ENCODE measurements around the gene LMF1. TPM values are rescaled to one million over a fixed set of nuclear protein-coding genes. Genes with fewer than 3 reads are reported as not detected.

The LMF1 gene
- 3.1 to 6.3 TPM (median 4.2 TPM) in 3 replicates for polyA plus RNA-seq
- 3.0 TPM for polyA plus RNA-seq (2011; ENCODE audit: low read depth)
- 3.2 TPM in 2 replicates for polyA plus RNA-seq (2011; cell fraction: cytosol; rRNA removed)
- polyA plus RNA-seq (2011; cell fraction: nucleus; rRNA removed), result 12.8 and 13.6 TPM in 2 replicates
- 5.2 and 6.5 TPM in 2 replicates for polyA plus RNA-seq (2012; ENCODE audit: low replicate concordance)
- polyA minus RNA-seq, result 6.3 to 18.9 TPM (median 15.7 TPM) in 3 replicates
- 8.1 TPM for polyA minus RNA-seq (2011; cell fraction: cytosol; rRNA and poly(A)+ RNA removed)
- 8.7 and 21.9 TPM in 2 replicates for polyA minus RNA-seq (2011; cell fraction: nucleus; rRNA and poly(A)+ RNA removed)

DNA sequence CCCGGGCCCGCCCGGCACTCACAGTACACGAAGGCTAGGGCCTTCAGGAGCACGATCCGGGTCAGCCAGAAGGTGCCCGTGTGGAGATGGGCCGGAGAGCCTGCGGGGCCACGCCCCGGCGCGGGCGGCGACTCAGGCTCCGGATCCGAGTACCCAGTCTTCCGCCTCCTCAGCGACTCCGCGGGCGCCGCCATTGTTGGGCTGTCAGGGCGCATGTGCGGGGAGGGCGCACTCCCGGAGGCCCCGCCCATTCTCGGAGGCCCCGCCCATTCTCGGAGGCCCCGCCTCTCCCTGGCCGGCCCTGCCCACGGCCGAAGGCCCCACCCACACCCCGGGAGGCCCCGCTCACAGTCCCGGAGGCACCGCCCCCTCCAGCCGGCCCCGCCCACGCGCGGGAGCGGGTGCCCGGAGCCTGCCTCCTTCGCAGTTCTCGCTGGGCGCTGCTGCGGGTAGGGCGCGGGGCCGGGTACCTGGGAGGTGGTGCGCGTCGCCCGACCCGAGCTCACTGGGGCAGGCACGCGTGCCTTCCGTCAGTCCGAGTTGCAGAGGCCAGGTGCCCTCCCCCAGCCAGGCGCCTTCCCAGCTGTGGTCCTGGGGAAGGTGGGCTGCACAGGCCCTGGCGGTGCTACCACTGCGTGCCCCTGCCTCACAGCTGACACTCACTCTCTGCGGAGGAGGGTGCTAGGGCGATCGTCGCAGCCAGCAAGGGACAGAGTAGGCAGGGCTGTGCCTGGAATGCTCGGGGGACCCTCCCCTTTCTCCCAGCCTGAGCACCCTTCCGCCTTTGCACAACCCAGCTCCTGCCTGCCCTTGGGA lies at the start of gene LMF1:
Gene LMF1 (minus strand): TSS at position 219 of the 816 bp plus-strand sequence. CDS start 4 bp downstream, at position 215.
- Histone ChIP-seq H3K9me1 (ENCODE audit: control insufficient read depth, extremely low read depth, insufficient read depth, low read length) (no peaks in the 10 kb centered on the region), H3K4me3 (ENCODE audit: control insufficient read depth in 2 of 3, extremely low read depth in 1 of 3, insufficient read depth in 2 of 3, low read depth in 1 of 3, low read length in 3 of 3) (peak within 1 kb of the TSS; percentile 65 to 79 (median 75)), H4K20me1 (ENCODE audit: control insufficient read depth, extremely low read depth, insufficient read depth, low read length) (no peaks in the 10 kb centered on the region), H3K27me3 (ENCODE audit: control insufficient read depth, extremely low read depth, insufficient read depth, low read length) (peaks cover 4% of the 10 kb centered on the region), H3K36me3 (ENCODE audit: control insufficient read depth in 2 of 2, extremely low read depth in 1 of 2, insufficient read depth in 2 of 2, low read length in 2 of 2) (no peaks in the 10 kb centered on the region), H3K27ac (ENCODE audit: control insufficient read depth, insufficient read depth, low read length) (peak within 1 kb of the TSS; percentile 47), H3K4me1 (ENCODE audit: control insufficient read depth, extremely low read depth, insufficient read depth, low read length) (peaks cover 4% of the 10 kb centered on the region), H3K79me2 (ENCODE audit: control insufficient read depth, insufficient read depth, low read length) (no peaks in the 10 kb centered on the region), H3K4me2 (ENCODE audit: control insufficient read depth, extremely low read depth, insufficient read depth, low read depth, low read length) (peak within 1 kb of the TSS; percentile 71), H3K9ac (ENCODE audit: control insufficient read depth, extremely low read depth, insufficient read depth, low read length) (peak within 1 kb of the TSS; percentile 76), H3K9me3 (ENCODE audit: control insufficient read depth, low read depth, low read length) (peaks cover 16% of the 10 kb centered on the region), H2AFZ (ENCODE audit: control insufficient read depth, low read length) (peak within 1 kb of the TSS; percentile 89)
- dilution Hi-C loops (cut with MboI; ENCODE audit: extremely low pct_ligation_motif_present, low sequenced_read_pairs), result no loop called here
- no peak for FAIRE-seq
- DNase-seq (ENCODE audit: low read depth, low spot score), result peak; percentile 36
- TF ChIP-seq, protein P1, sequence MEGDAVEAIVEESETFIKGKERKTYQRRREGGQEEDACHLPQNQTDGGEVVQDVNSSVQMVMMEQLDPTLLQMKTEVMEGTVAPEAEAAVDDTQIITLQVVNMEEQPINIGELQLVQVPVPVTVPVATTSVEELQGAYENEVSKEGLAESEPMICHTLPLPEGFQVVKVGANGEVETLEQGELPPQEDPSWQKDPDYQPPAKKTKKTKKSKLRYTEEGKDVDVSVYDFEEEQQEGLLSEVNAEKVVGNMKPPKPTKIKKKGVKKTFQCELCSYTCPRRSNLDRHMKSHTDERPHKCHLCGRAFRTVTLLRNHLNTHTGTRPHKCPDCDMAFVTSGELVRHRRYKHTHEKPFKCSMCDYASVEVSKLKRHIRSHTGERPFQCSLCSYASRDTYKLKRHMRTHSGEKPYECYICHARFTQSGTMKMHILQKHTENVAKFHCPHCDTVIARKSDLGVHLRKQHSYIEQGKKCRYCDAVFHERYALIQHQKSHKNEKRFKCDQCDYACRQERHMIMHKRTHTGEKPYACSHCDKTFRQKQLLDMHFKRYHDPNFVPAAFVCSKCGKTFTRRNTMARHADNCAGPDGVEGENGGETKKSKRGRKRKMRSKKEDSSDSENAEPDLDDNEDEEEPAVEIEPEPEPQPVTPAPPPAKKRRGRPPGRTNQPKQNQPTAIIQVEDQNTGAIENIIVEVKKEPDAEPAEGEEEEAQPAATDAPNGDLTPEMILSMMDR (optimal IDR thresholded peaks at IDR 0.05 in 1 of 3, IDR thresholded peaks at IDR 0.05 in 1 of 3, conservative IDR thresholded peaks at IDR 0.05 in 1 of 3; ENCODE audit: extremely low read depth in 1 of 3, insufficient read depth in 2 of 3, low read length in 3 of 3), result no peak
- TF ChIP-seq EZH2 (IDR thresholded peaks at IDR 0.05; ENCODE audit: low read length), result no peak

DNA sequence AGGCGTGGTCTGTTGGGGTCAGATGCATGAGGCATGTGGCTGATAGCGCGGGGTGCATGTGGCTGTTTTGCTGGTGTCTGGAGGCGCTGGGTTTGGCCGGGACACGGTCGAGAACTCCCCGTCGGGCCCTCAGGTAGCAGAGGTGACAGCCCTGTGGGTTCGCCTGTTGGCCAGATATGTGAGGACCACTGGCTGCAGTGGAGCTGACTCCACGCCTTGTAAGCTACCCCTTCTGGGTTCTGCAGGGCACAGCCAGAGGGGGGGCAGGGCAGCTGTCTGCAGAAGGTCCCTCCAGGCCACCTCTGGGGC lies 49.3 kb upstream of the LMF1 start:
- Histone ChIP-seq H3K9ac (ENCODE audit: control insufficient read depth, extremely low read depth, insufficient read depth, low read length) (no peak overlapping the region), H3K4me2 (ENCODE audit: control insufficient read depth, extremely low read depth, insufficient read depth, low read depth, low read length) (no peak overlapping the region), H3K27me3 (ENCODE audit: control insufficient read depth, extremely low read depth, insufficient read depth, low read length) (peaks cover 52% of the 10 kb centered on the region), H3K79me2 (ENCODE audit: control insufficient read depth, insufficient read depth, low read length) (no peaks in the 10 kb centered on the region), H3K4me3 (ENCODE audit: control insufficient read depth in 2 of 3, extremely low read depth in 1 of 3, insufficient read depth in 2 of 3, low read depth in 1 of 3, low read length in 3 of 3) (no peak overlapping the region), H3K36me3 (ENCODE audit: control insufficient read depth in 2 of 2, extremely low read depth in 1 of 2, insufficient read depth in 2 of 2, low read length in 2 of 2) (no peaks in the 10 kb centered on the region), H3K4me1 (ENCODE audit: control insufficient read depth, extremely low read depth, insufficient read depth, low read length) (no peaks in the 10 kb centered on the region), H2AFZ (ENCODE audit: control insufficient read depth, low read length) (no peak overlapping the region), H3K27ac (ENCODE audit: control insufficient read depth, insufficient read depth, low read length) (no peak overlapping the region), H3K9me1 (ENCODE audit: control insufficient read depth, extremely low read depth, insufficient read depth, low read length) (no peaks in the 10 kb centered on the region), H4K20me1 (ENCODE audit: control insufficient read depth, extremely low read depth, insufficient read depth, low read length) (no peaks in the 10 kb centered on the region), H3K9me3 (ENCODE audit: control insufficient read depth, low read depth, low read length) (no peaks in the 10 kb centered on the region)
- TF ChIP-seq, protein P1 (optimal IDR thresholded peaks at IDR 0.05 in 1 of 3, IDR thresholded peaks at IDR 0.05 in 1 of 3, conservative IDR thresholded peaks at IDR 0.05 in 1 of 3; ENCODE audit: extremely low read depth in 1 of 3, insufficient read depth in 2 of 3, low read length in 3 of 3), result no peak
- DNase-seq (ENCODE audit: low read depth, low spot score), result no peak
- dilution Hi-C loops (cut with MboI; ENCODE audit: extremely low pct_ligation_motif_present, low sequenced_read_pairs), result no loop called here
- FAIRE-seq, result no peak

All from keratinocyte (primary cell).